Amniotic epithelial cell (primary cell): ENCODE measurements around the gene JUP.
"Not testable (repeated sequence)": the region's sequence is repeated elsewhere in the genome, so short reads cannot be mapped to it uniquely, and the experiment has no call there.

ENCODE experiments used
- DNase-seq: peaks from one replicate; pipeline ENCODE4 v3.0.0-alpha.2; 2010; ENCODE audit warnings: low read depth

Gene JUP

GRCh38 chr17:41786227-41787020 is at the start of gene JUP:
TSS of gene JUP (minus strand) at chr17:41786711. CDS start at chr17:41771854, 14,857 bp downstream.
- DNase-seq: peak; percentile 99

- no peak for DNase-seq
Observed at GRCh38 chr17:41835800-41836549, 49.5 kb upstream of the JUP start, which contains the start of gene NT5C3B. TSS of gene NT5C3B (minus strand) at chr17:41836232. CDS start at chr17:41836193, 39 bp downstream.

- no peak for DNase-seq
Observed at GRCh38 chr17:41835214-41835799, 48.8 kb upstream of the JUP start.

GRCh38 chr17:41829961-41830360 is 43.5 kb upstream of the JUP start:
- not testable (repeated sequence) for DNase-seq

GRCh38 chr17:41825175-41825845 is 38.8 kb upstream of the JUP start:
- DNase-seq: no peak

GRCh38 chr17:41824086-41824485 is 37.6 kb upstream of the JUP start:
- DNase-seq: no peak

GRCh38 chr17:41823580-41823979 is 37.1 kb upstream of the JUP start:
- DNase-seq: no peak

- no peak for DNase-seq
Observed at GRCh38 chr17:41823141-41823524, 36.6 kb upstream of the JUP start.

- DNase-seq: no peak
Observed at GRCh38 chr17:41822216-41823140, 36.0 kb upstream of the JUP start.

- no peak for DNase-seq
Observed at GRCh38 chr17:41821776-41822175, 35.3 kb upstream of the JUP start.

- DNase-seq: no peak
Observed at GRCh38 chr17:41818024-41818423, 31.5 kb upstream of the JUP start.

- DNase-seq: no peak
Observed at GRCh38 chr17:41816637-41817320, 30.3 kb upstream of the JUP start.

- peak; percentile 71 for DNase-seq
Observed at GRCh38 chr17:41814195-41814594, 27.7 kb upstream of the JUP start.

- DNase-seq: no peak
Observed at GRCh38 chr17:41813699-41814124, 27.2 kb upstream of the JUP start.

GRCh38 chr17:41813152-41813680 is 26.7 kb upstream of the JUP start:
- no peak for DNase-seq

GRCh38 chr17:41812381-41813151 is 26.1 kb upstream of the JUP start, which contains the start of gene FKBP10:
TSS of gene FKBP10 (plus strand) at chr17:41813004. CDS start at chr17:41813035, 31 bp downstream.
- peak; percentile 85 for DNase-seq

GRCh38 chr17:41811549-41812380 is 25.3 kb upstream of the JUP start, which contains the start of gene P3H4:
TSS of gene P3H4 (minus strand) at chr17:41811949. CDS start at chr17:41811915, 34 bp downstream.
- DNase-seq: peak; percentile 77
